H1 (cell line): Measurements from ENCODE around the gene FAM228B.

ENCODE experiments used
- CBX8 ChIP-seq: fragments of 300-800, 300-1000 bp; sonication (generic); IDR thresholded peaks from 2 replicates; pipeline ENCODE4 v1.7.1; 2016; ENCODE audit warnings: low read depth, low read length, borderline replicate concordance
- EGR1 ChIP-seq: IDR thresholded peaks from 2 replicates; pipeline ENCODE4 v1.6.1; 2011; ENCODE audit warnings: low read depth, low read length, borderline replicate concordance
- EZH2 ChIP-seq: fragments of 200-600 bp; sonication (generic); IDR thresholded peaks from 2 replicates; pipeline ENCODE4 v1.7.1; 2012; ENCODE audit warnings: low read depth, mild to moderate bottlenecking, moderate library complexity, low read length, inconsistent platforms; ENCODE audit not compliant: severe bottlenecking
- GABPA ChIP-seq: IDR thresholded peaks from 2 replicates; pipeline ENCODE4 v1.6.1; 2011; ENCODE audit warnings: mild to moderate bottlenecking, low read length, moderate library complexity, borderline replicate concordance; ENCODE audit not compliant: insufficient read depth
- JUND ChIP-seq: IDR thresholded peaks from 2 replicates; pipeline ENCODE4 v1.6.1; 2011; ENCODE audit warnings: mild to moderate bottlenecking, improper control_type of control experiment, low read length
- MAFK ChIP-seq: IDR thresholded peaks from 2 replicates; pipeline ENCODE4 v1.6.1; 2012; ENCODE audit warnings: low read depth, mild to moderate bottlenecking, improper control_type of control experiment, low read length
- POLR2A ChIP-seq, 2 experiments: IDR thresholded peaks; 1 replicate in 1 of 2; 2 replicates in 1 of 2; pipeline ENCODE4 v1.6.1; 2011; ENCODE audit warnings: low read depth in 2 of 2, low read length in 2 of 2, mild to moderate bottlenecking in 2 of 2; ENCODE audit errors: control extremely low read depth in 1 of 2
- RNF2 ChIP-seq: fragments of 200-900, 300-1000 bp; sonication (generic); IDR thresholded peaks from 2 replicates; pipeline ENCODE4 v1.7.1; 2016; ENCODE audit warnings: borderline replicate concordance, low read depth, mild to moderate bottlenecking, antibody characterized with exemption, low read length; ENCODE audit not compliant: poor library complexity, severe bottlenecking; ENCODE audit errors: missing control alignments
- SP4 ChIP-seq: IDR thresholded peaks from 2 replicates; pipeline ENCODE4 v1.6.1; 2012; ENCODE audit warnings: low read length, inconsistent platforms
- TAF1 ChIP-seq: IDR thresholded peaks from 2 replicates; pipeline ENCODE4 v1.6.1; 2011; ENCODE audit warnings: mild to moderate bottlenecking, low read depth, low read length
- TF ChIP-seq, protein P1 (sequence below), 3 experiments: IDR thresholded peaks; 1 replicate in 2 of 3; 2 replicates in 1 of 3; pipeline versions ENCODE4 v1.5.1 to v1.6.1; 2011; ENCODE audit warnings: low read length in 3 of 3, mild to moderate bottlenecking in 3 of 3, inconsistent platforms in 2 of 3, low read depth in 1 of 3, moderate library complexity in 1 of 3; ENCODE audit not compliant: insufficient read depth in 1 of 3; ENCODE audit errors: control extremely low read depth in 1 of 3
- TF ChIP-seq, protein P2 (sequence below): IDR thresholded peaks from 2 replicates; pipeline ENCODE4 v1.6.1; 2012; ENCODE audit warnings: inconsistent platforms

DNA sequence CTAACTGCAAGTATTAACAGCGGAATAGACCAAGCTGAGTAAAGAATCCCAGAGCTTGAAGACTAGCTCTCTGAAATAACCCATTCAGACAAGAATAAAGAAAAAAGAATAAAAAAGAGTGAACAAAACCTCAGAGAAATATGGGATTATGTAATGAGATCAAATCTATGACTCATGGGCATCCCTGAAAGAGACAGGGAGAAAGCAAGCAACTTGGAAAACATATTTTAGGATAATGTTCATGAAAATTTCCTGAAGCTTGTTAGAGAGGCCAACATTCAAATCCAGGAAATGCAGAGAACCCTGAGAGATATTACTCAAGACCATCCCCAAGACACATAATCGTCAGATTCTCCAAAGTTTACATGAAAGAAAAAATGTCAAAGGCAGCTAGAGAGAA lies 17.5 kb upstream of the FAM228B start:
- TF ChIP-seq, protein P1, sequence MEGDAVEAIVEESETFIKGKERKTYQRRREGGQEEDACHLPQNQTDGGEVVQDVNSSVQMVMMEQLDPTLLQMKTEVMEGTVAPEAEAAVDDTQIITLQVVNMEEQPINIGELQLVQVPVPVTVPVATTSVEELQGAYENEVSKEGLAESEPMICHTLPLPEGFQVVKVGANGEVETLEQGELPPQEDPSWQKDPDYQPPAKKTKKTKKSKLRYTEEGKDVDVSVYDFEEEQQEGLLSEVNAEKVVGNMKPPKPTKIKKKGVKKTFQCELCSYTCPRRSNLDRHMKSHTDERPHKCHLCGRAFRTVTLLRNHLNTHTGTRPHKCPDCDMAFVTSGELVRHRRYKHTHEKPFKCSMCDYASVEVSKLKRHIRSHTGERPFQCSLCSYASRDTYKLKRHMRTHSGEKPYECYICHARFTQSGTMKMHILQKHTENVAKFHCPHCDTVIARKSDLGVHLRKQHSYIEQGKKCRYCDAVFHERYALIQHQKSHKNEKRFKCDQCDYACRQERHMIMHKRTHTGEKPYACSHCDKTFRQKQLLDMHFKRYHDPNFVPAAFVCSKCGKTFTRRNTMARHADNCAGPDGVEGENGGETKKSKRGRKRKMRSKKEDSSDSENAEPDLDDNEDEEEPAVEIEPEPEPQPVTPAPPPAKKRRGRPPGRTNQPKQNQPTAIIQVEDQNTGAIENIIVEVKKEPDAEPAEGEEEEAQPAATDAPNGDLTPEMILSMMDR (IDR thresholded peaks at IDR 0.05; ENCODE audit: control extremely low read depth in 1 of 3, insufficient read depth in 1 of 3, low read depth in 1 of 3, low read length in 3 of 3): no peak
- no peak for TF ChIP-seq SP4
- no peak for TF ChIP-seq POLR2A (IDR thresholded peaks at IDR 0.05; ENCODE audit: control extremely low read depth in 1 of 2, low read depth in 2 of 2, low read length in 2 of 2)
- no peak for TF ChIP-seq MAFK
- TF ChIP-seq, protein P2, sequence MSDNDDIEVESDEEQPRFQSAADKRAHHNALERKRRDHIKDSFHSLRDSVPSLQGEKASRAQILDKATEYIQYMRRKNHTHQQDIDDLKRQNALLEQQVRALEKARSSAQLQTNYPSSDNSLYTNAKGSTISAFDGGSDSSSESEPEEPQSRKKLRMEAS: no peak
- TF ChIP-seq EGR1: no peak
- no peak for TF ChIP-seq GABPA
- TF ChIP-seq RNF2: no peak
- no peak for TF ChIP-seq EZH2
- no peak for TF ChIP-seq CBX8
- no peak for TF ChIP-seq TAF1
- TF ChIP-seq JUND: no peak
